Nephron progenitor cell (in vitro differentiated cells): ENCODE measurements around the gene FNDC3B.
A peak's percentile ranks its signal among the peaks of the same experiment; 100 is the strongest.

Source experiments
- DNase-seq: peaks from one replicate; pipeline ENCODE4 v3.0.0; 2021
- H3K27ac Mint-ChIP-seq: 2 replicates; pipeline ENCODE4 v1.8.0; 2021; ENCODE audit warnings: mild to moderate bottlenecking, moderate library complexity, mixed read lengths
- H3K27me3 Mint-ChIP-seq: 2 replicates; pipeline ENCODE4 v1.8.0; 2021; ENCODE audit warnings: mild to moderate bottlenecking, low read depth, mixed read lengths; ENCODE audit not compliant: poor library complexity
- H3K36me3 Mint-ChIP-seq: 2 replicates; pipeline ENCODE4 v1.8.0; 2021; ENCODE audit warnings: low read depth, mixed read lengths
- H3K4me1 Mint-ChIP-seq: 2 replicates; pipeline ENCODE4 v1.8.0; 2021; ENCODE audit warnings: mixed read lengths
- H3K4me3 Mint-ChIP-seq: 2 replicates; pipeline ENCODE4 v1.8.0; 2021; ENCODE audit warnings: mild to moderate bottlenecking, moderate library complexity, mixed read lengths
- H3K9me3 Mint-ChIP-seq: 2 replicates; pipeline ENCODE4 v1.8.0; 2021; ENCODE audit warnings: mild to moderate bottlenecking, moderate library complexity, mixed read lengths
- TF ChIP-seq, protein P1 (sequence below): fragments of 200-600 bp; sonication (generic); IDR thresholded peaks from 2 replicates; pipeline ENCODE4 v1.5.0; 2021; ENCODE audit warnings: antibody characterized with exemption

Gene FNDC3B

DNA sequence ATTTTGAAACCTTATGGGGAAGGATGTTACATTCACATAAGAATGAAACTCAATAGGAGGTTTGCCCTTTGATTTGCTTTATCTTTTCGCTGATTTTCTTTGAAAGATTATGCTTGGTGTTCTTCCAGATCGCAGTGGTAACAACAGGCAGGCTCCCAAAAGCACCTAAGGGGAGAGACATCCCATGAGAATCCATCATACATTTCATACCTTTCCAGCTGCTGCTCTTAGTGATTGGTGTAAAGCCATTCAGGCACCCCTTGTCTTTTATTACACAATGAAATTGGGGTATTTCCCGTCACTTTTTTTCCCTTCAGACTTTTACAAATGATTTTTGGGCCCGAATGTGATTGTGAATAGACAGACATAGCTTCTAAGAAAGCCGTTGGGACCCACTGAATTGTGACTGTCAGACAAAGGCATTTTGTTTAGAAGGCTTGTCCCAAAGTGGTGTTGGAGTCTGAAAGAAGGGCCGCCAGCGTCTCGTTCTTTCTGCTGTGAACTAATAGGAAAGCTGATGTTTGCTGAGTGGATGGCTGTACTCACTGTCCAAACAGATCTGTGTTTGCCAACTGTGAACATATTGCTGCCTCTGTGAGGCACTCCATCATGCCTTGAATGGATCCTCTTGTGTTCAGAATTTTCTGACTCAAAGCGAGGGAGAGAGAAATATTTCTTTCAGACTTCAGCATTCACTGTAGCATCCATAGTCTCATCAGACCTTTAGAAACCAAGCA, 164.3 kb downstream of the FNDC3B start:
- Mint-ChIP-seq H3K27ac (peak overlapping the region; percentile 79), H3K4me1 (peaks cover 32% of the 10 kb centered on the region), H3K4me3 (no peak overlapping the region), H3K36me3 (peaks cover 36% of the 10 kb centered on the region), H3K27me3 (no peaks in the 10 kb centered on the region), H3K9me3 (peaks cover 9% of the 10 kb centered on the region)
- TF ChIP-seq, protein P1, sequence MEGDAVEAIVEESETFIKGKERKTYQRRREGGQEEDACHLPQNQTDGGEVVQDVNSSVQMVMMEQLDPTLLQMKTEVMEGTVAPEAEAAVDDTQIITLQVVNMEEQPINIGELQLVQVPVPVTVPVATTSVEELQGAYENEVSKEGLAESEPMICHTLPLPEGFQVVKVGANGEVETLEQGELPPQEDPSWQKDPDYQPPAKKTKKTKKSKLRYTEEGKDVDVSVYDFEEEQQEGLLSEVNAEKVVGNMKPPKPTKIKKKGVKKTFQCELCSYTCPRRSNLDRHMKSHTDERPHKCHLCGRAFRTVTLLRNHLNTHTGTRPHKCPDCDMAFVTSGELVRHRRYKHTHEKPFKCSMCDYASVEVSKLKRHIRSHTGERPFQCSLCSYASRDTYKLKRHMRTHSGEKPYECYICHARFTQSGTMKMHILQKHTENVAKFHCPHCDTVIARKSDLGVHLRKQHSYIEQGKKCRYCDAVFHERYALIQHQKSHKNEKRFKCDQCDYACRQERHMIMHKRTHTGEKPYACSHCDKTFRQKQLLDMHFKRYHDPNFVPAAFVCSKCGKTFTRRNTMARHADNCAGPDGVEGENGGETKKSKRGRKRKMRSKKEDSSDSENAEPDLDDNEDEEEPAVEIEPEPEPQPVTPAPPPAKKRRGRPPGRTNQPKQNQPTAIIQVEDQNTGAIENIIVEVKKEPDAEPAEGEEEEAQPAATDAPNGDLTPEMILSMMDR, result no peak
- DNase-seq, result no peak

DNA sequence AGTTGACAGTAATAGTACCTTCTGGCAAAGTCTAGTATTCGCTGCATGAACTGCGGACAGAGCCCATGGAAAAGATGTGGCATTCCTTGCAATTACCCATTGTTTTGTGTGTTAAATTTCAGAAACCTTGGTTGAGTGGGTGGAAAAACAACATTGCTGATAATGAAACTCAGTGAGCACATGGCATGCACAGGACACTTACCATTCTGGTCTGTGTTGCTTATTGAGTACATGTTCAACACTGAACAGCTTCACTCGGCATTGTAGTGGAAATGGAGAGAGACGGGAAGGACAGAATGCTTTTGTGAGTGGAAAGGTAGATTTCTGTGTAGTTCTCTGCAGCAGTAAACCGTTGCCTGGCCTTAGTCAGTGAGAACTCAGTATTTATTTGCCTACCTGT, 165.3 kb downstream of the FNDC3B start:
- H3K4me3 Mint-ChIP-seq, result no peak overlapping the region
- no peaks in the 10 kb centered on the region for H3K27me3 Mint-ChIP-seq
- DNase-seq, result no peak
- peaks cover 31% of the 10 kb centered on the region for H3K36me3 Mint-ChIP-seq
- H3K27ac Mint-ChIP-seq, result no peak overlapping the region
- TF ChIP-seq, protein P1, result no peak
- H3K4me1 Mint-ChIP-seq, result peaks cover 40% of the 10 kb centered on the region
- H3K9me3 Mint-ChIP-seq, result peaks cover 9% of the 10 kb centered on the region

DNA sequence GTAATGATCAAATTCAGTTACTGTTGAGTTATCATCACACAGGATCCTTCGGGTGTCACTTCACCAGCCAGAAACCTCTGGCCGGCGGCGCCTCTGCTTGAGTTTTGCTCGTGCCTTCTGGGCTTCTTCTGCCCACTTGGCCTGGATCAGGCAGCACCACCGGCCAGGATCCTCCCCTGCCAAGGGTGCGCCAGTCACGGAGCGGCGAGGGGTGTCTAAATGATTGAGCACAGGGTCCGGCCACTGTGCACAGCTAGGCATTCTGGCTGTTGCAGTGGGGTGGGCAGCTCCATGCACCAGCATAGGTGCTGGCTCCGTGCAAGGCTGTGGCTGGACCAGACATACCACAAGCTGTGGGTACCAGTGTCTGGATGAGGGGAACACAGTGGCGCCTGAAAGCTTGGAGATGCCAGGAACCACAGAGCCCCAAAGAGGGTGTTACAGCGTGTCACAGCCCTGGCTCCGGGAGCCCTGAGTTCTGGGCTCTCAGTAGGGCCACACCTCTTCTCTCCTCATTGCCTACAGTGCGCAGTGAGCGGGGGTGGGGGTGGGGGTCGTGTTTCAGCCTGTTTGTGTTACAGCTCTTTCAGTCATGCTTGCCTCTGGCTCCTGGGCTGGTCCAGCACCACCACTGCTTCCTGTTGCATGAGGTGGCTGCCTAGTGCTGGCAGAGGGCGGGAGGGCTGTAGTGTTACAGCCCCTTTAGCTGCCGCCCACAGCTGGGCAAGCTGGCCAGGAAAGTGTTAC, 169.4 kb downstream of the FNDC3B start:
- TF ChIP-seq, protein P1, result no peak
- H3K27me3 Mint-ChIP-seq, result no peaks in the 10 kb centered on the region
- H3K36me3 Mint-ChIP-seq, result peaks cover 34% of the 10 kb centered on the region
- peak; percentile 35 for DNase-seq
- H3K9me3 Mint-ChIP-seq, result peaks cover 9% of the 10 kb centered on the region
- H3K4me1 Mint-ChIP-seq, result peaks cover 40% of the 10 kb centered on the region
- no peak overlapping the region for H3K4me3 Mint-ChIP-seq
- H3K27ac Mint-ChIP-seq, result peak overlapping the region; percentile 87

DNA sequence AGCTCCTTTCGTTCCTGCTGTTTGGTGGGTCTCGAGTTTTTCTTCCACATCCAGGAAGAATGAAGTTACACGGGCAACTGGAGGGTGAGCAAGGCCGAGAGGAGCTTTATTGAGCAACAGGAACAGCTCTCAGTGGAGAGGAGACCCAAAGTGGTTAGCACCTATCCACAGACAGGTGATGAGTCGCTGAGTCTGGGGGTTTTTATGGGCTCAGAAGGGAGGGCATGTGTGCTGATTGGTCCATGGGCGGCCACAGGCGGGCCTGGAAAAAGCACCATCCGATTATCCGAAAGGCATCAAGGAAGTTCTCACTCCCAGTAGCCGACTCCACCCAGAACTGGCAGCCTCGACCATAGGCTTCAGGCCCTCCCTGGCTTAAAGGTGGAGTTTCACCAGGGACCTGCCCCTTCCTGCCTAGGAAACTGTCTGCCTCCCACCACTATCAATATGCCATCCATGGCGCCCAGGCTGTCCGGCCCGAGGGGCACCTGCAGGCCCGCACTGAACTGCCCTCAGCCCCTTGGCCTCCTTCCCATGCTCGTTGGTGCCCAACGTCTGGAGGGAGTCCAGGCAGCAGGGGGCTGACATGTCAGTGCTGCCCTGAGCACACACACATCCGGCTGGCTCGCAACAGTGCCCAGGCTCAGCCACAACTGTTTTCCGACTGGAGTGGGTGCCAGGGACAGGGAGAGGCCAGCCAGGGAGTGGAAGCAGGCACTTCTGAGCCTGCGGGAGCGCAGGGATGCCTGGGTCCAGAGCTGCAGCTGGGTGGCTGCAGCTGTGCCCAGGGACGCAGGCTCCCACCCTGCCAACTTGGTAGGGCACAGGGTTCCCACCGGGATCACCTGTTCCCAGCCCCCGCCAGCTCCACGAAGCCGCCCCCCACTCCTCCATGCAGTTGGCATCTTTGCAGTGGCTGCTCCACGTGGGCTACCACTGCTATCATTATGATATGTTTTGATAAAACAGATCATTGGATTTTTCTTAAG, 170.2 kb downstream of the FNDC3B start:
- peaks cover 43% of the 10 kb centered on the region for H3K4me1 Mint-ChIP-seq
- peaks cover 29% of the 10 kb centered on the region for H3K36me3 Mint-ChIP-seq
- H3K4me3 Mint-ChIP-seq, result no peak overlapping the region
- H3K27me3 Mint-ChIP-seq, result no peaks in the 10 kb centered on the region
- H3K27ac Mint-ChIP-seq, result peak overlapping the region; percentile 87
- H3K9me3 Mint-ChIP-seq, result peaks cover 7% of the 10 kb centered on the region
- no peak for DNase-seq
- TF ChIP-seq, protein P1, result no peak

DNA sequence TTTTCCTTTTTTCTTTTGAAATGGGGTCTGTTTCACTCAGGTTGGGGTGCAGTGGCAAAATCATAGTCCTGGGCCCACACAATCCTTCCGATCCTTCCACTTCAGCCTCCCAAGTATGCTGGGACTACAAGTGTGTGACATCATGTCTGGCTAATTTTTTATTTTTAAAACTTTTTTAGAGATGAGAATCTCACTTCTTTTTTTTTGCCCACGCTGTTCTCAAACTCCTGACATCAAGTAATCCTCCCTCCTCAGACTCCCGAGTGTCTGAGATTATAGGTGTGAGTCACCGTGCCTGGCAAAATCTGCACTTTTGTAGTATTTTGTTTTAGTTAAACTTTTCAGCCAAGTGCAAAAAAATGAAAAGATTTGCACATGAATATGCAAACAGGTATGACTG, 171.0 kb downstream of the FNDC3B start:
- H3K36me3 Mint-ChIP-seq, result peaks cover 26% of the 10 kb centered on the region
- peaks cover 48% of the 10 kb centered on the region for H3K4me1 Mint-ChIP-seq
- DNase-seq, result no peak
- H3K27me3 Mint-ChIP-seq, result no peaks in the 10 kb centered on the region
- TF ChIP-seq, protein P1, result no peak
- no peak overlapping the region for H3K4me3 Mint-ChIP-seq
- H3K27ac Mint-ChIP-seq, result peak overlapping the region; percentile 94
- peaks cover 4% of the 10 kb centered on the region for H3K9me3 Mint-ChIP-seq
